ENCODE data around the gene VCL. TPM values are rescaled to one million over a fixed set of nuclear protein-coding genes. Genes with fewer than 3 reads are reported as not detected.

VCL gene
- total RNA-seq, 1 experiment from 2014 or later = 291 TPM

GRCh38 chr10:74040200-74041126 lies 42.5 kb downstream of the VCL start:
- no peak overlapping the region for H3T11ph ChIP-seq (ENCODE audit: low read length)
- H4K91ac ChIP-seq (ENCODE audit: insufficient read length, low read depth, low read length) = no peak overlapping the region
- H3K4me2 ChIP-seq (ENCODE audit: insufficient read depth, insufficient read length, low read length) = no peak overlapping the region
- no peaks in the 10 kb centered on the region for H3K79me1 ChIP-seq (ENCODE audit: insufficient read depth, low read depth, low read length, poor library complexity, severe bottlenecking)
- Mint-ChIP-seq H3K4me1 (peaks cover 12 to 24% of the 10 kb centered on the region in 2 experiments), H3K4me3 (no peak overlapping the region), H3K36me3 (ENCODE audit: insufficient read depth in 1 of 3, low read depth in 3 of 3) (peaks cover 14 to 41% (median 40%) of the 10 kb centered on the region in 3 experiments; a peak in 6 of 7 replicates), H3K9me3 (no peaks in the 10 kb centered on the region), H3K27ac (peak overlapping the region in 2 of 3 experiments; percentile 87 to 89; a peak in 4 of 7 replicates), H3K27me3 (ENCODE audit: low read depth) (no peaks in the 10 kb centered on the region)
- no peak overlapping the region for H3K9ac ChIP-seq (ENCODE audit: extremely low read depth, insufficient read length, low read length)
- no peak overlapping the region for H4K8ac ChIP-seq (replicated peaks; ENCODE audit: insufficient read length, low read depth, low read length)
- no CpG with 5 or more reads among the region's 3 CpGs for WGBS (ENCODE audit: extremely low coverage, insufficient read length, low lambda C conversion rate)
- H2BK120ac ChIP-seq (ENCODE audit: low read depth, low read length, poor library complexity, severe bottlenecking) = no peak overlapping the region
- H3K14ac ChIP-seq (ENCODE audit: insufficient read depth, low read length) = no peak overlapping the region
- no peaks in the 10 kb centered on the region for H3K9me3 ChIP-seq (ENCODE audit: control insufficient read depth, low read depth, low read length)
- H4K5ac ChIP-seq (ENCODE audit: insufficient read length, low read depth, low read length) = no peak overlapping the region
- no peak overlapping the region for H3K23ac ChIP-seq (ENCODE audit: insufficient read length, low read depth, low read length)
- no peak overlapping the region for H2BK15ac ChIP-seq (ENCODE audit: low read depth, low read length)
- H2AK5ac ChIP-seq (ENCODE audit: insufficient read length, low read length) = no peak overlapping the region
- no peak overlapping the region for H3K56ac ChIP-seq (ENCODE audit: insufficient read length, low read depth, low read length)
- H2BK12ac ChIP-seq (ENCODE audit: insufficient read length, low read depth, low read length) = no peak overlapping the region
- no peak overlapping the region for H2AFZ ChIP-seq (ENCODE audit: low read length)
- H3K18ac ChIP-seq (ENCODE audit: insufficient read length, low read depth, low read length) = no peak overlapping the region
- no peaks in the 10 kb centered on the region for H4K20me1 ChIP-seq (ENCODE audit: control insufficient read depth, insufficient read depth, insufficient read length)
- H2BK20ac ChIP-seq (ENCODE audit: low read depth, low read length, poor library complexity, severe bottlenecking) = no peak overlapping the region
- TF ChIP-seq CTCF (conservative IDR thresholded peaks at IDR 0.05) = no peak
- no peak overlapping the region for H2BK5ac ChIP-seq (ENCODE audit: insufficient read length, low read length)
- H3K27ac ChIP-seq (ENCODE audit: insufficient read length, low read depth, low read length) = no peak overlapping the region
- H3K23me2 ChIP-seq (ENCODE audit: insufficient read length, low read depth, low read length, poor library complexity, severe bottlenecking) = no peaks in the 10 kb centered on the region
- H3K27me3 ChIP-seq (ENCODE audit: insufficient read depth, low read length) = no peaks in the 10 kb centered on the region
- no peak overlapping the region for H3K4ac ChIP-seq (ENCODE audit: low read depth, low read length)
- H3K4me1 ChIP-seq (ENCODE audit: insufficient read depth, low read length) = no peaks in the 10 kb centered on the region
- H3K79me2 ChIP-seq (ENCODE audit: insufficient read depth, low read length) = peaks cover 4% of the 10 kb centered on the region; the same call in 1 of the 2 replicates
- DNase-seq = no peak

Data from H9 (cell line).